Choroid plexus epithelial cell (primary cell): Measurements from ENCODE around the gene ARHGAP26.
A peak's percentile ranks its signal among the peaks of the same experiment; 100 is the strongest.

ENCODE experiments used
- DNase-seq: peaks from one replicate; pipeline ENCODE4 v3.0.0-alpha.2; 2010; ENCODE audit warnings: low read depth
- H3K4me3 ChIP-seq: 2 replicates; pipeline ENCODE4 v1.5.1; 2011; ENCODE audit warnings: low read depth, mild to moderate bottlenecking, control low read depth, low read length, moderate library complexity
- TF ChIP-seq, protein P1 (sequence below): conservative IDR thresholded peaks from 2 replicates; pipeline ENCODE4 v1.5.1; 2011; ENCODE audit warnings: low read depth, mild to moderate bottlenecking, control low read depth, inconsistent platforms, low read length, moderate library complexity

ARHGAP26 gene

DNA sequence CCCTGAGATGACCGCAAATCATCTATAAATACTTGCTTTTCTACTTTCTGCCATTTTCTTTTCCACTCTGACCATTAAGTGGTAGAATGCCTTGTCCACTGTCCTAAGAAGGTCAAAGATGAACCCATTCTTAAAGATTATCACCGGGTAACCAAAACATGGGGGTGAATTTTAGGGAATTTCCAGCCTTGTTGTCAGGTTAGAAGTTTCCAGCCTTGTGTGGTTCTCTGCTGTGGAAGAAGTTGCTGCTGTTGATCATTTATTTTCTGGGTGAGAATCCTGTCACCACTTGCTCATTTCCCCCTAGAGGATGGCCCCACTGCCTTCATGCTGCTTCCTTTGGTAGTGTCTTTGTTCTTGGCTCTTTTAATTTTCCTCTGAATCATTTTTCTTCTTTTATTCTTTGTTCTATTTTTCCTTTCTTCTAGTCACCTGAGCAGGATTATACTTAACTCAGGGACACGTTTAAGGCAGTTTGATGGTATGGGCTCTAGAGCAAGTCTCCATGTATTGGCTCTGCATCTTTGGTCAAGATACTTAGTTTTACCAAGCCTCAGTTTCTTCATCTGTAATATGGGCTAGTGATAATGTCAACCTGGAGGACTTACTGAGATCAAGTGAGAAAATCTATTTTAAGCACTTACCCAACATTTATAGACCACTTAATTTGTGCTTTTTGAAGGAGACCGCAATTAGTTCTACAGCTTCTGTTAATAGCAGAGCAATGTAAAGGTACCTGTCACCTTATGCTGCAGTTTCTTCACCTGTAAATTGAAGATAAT lies 266.2 kb downstream of the ARHGAP26 start:
- no peak for DNase-seq
- H3K4me3 ChIP-seq = no peak overlapping the region
- TF ChIP-seq, protein P1, sequence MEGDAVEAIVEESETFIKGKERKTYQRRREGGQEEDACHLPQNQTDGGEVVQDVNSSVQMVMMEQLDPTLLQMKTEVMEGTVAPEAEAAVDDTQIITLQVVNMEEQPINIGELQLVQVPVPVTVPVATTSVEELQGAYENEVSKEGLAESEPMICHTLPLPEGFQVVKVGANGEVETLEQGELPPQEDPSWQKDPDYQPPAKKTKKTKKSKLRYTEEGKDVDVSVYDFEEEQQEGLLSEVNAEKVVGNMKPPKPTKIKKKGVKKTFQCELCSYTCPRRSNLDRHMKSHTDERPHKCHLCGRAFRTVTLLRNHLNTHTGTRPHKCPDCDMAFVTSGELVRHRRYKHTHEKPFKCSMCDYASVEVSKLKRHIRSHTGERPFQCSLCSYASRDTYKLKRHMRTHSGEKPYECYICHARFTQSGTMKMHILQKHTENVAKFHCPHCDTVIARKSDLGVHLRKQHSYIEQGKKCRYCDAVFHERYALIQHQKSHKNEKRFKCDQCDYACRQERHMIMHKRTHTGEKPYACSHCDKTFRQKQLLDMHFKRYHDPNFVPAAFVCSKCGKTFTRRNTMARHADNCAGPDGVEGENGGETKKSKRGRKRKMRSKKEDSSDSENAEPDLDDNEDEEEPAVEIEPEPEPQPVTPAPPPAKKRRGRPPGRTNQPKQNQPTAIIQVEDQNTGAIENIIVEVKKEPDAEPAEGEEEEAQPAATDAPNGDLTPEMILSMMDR = no peak

DNA sequence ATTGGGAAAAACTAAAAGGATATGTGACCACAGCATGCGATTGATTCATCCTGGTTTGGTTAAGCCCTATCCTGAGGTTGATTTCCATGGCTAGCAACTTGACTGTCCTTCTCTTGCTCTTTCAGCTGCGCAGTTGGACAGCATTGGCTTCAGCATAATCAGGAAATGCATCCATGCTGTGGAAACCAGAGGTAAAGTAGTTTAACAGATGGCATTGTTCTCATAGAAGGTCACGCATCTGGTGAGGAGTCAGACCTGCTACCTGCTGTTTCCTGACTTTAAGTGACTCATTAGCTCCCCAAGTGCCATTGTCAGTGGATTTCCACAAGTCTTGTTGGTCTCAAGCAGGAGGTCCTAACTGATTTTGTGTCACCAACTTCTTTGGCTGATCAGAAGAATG lies 266.9 kb downstream of the ARHGAP26 start:
- TF ChIP-seq, protein P1 = no peak
- no peak overlapping the region for H3K4me3 ChIP-seq
- no peak for DNase-seq

DNA sequence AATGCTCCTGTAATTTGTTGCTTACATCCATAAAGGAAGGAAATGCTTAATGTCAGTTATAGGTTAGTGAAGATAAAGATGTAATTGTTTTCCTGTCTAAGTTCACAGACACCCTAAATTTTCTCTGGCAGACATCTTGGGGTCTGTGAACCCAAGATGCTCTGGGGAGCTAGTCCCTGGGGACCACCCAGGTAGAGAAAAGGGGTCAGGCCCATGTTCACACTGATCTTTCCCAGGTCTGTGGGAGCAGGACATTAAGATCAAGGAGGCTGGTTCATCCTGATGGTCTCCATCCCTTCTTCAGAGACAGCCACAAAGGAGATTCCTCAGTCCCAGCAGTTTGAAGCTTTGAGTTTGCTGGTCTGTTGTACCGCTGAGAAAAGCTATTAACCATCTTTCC lies 267.5 kb downstream of the ARHGAP26 start:
- TF ChIP-seq, protein P1 = no peak
- no peak for DNase-seq
- no peak overlapping the region for H3K4me3 ChIP-seq

DNA sequence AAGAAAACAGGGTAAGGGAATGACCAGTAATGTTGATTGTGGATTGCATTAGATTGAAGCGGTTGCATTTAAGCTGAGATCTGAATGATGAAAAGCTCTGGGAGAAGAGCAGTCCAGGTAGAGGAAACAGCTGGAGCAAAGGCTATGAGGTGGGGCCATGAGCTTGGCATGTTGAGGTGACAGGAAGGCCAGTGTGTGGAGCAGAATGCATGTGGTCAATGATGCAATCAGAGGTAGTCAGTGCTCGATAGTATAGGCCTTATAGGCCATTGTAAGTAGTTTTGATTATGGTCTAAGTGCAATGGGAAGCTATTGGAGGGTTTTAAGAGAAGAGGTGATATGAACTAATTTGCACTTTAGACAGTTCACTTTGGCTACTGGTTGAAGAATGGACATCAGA lies 270.4 kb downstream of the ARHGAP26 start:
- TF ChIP-seq, protein P1 = no peak
- no peak overlapping the region for H3K4me3 ChIP-seq

DNA sequence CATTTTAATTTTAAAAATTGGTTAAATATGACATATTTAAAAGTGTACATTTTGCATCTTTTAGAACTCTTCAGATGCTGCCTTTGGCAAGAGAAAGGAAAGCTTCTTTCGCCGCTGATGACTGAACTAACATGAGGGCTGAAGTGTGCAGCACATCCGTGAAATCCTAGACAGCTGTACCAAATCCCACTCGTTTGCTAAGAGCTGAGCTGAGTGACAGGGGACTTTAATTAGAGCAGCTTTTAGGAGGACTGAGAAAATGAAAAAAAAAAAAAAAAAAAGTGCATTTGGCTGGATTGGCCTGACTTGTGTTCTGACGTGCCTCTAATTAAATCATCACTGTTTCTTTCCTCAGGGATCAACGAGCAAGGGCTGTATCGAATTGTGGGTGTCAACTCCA lies 271.3 kb downstream of the ARHGAP26 start:
- TF ChIP-seq, protein P1 = no peak

More for the DNA sequence above, 270.4 kb downstream of the ARHGAP26 start:
- no peak for DNase-seq

DNA sequence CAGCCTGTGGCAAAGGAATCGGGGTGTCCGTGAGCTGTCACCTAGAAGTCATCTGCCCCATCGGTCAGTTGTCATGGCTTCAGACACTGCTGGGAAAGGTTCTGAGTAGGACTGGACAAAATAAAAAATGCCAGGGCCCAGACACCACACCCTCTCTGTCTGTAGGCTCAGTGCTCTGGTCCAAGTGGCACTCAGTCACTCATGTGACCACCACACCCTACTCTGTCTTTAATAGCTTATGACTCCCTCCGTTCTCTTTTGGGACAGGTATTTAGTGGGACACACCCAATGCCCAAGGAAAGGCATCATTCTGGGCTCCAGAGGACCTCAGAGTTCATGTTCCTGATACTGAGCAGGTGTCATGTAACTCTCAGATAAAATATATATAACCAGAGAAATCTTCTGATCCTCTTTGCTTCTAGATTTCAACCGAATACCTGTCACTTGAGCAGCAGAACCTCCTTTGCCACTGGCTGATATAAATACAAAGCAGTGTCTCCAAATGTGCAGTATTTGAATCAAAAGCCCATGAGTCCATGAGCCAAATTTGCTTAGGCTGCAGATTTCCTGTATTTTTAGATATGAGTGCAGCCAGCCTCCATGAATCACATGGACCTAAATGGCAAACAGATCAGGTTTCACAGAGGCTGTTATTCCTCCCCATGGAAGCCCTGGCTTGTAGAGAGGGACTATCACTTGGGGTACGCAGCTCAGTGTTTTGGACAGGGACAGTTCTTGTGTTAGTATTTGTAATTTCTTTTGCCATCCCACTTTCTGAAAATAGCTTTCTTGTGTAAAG lies 272.0 kb downstream of the ARHGAP26 start:
- H3K4me3 ChIP-seq = no peak overlapping the region
- peak; percentile 68 for DNase-seq
- TF ChIP-seq, protein P1 = no peak

More for the DNA sequence above, 271.3 kb downstream of the ARHGAP26 start:
- no peak for DNase-seq
- no peak overlapping the region for H3K4me3 ChIP-seq
